Glomerular endothelial cell (primary cell): Measurements from ENCODE around the gene NPAT. TPM values are rescaled to one million over a fixed set of nuclear protein-coding genes. Genes with fewer than 3 reads are reported as not detected.
A peak's percentile ranks its signal among the peaks of the same experiment; 100 is the strongest.

Experiments used
- DNase-seq: peaks from one replicate; pipeline ENCODE4 v3.0.0-alpha.2; 2011; ENCODE audit warnings: low read depth, low spot score; ENCODE audit errors: extremely low read depth
- total RNA-seq: library from RNA; depleted of rRNA; stranded (reverse); fragments of >200 nt; gene quantifications from 2 replicates; pipeline ENCODE4 v1.2.3, GENCODE V29; 2015

Gene NPAT
- total RNA-seq = 9.9 and 15.8 TPM in 2 replicates

GRCh38 chr11:108222574-108223347 is at the start of gene NPAT, which contains the start of gene ATM:
TSS of gene NPAT (minus strand) at chr11:108222638. CDS start at chr11:108222536, 102 bp downstream.
TSS of gene ATM (plus strand) at chr11:108223067. CDS start at chr11:108227625, 4,558 bp downstream.
- peak; percentile 92 for DNase-seq

- DNase-seq = no peak
These were observed 47.1 kb upstream of the NPAT start for GRCh38 chr11:108269583-108269982.

- no peak for DNase-seq
These were observed 30.7 kb upstream of the NPAT start for GRCh38 chr11:108253176-108253575.

DNA sequence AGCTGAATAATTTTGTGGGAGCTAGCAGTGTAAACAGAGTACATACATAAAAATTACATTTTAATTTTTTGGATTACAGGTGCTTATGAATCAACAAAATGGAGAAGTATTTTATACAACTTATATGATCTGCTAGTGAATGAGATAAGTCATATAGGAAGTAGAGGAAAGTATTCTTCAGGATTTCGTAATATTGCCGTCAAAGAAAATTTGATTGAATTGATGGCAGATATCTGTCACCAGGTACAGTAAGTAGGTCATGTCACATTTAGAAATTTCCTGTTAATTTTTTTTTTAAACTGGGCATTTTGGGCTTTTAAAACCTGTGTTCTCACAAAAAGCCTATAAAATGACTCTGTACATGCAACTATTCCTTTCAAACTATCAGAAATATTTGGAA is 24.4 kb upstream of the NPAT start:
- DNase-seq = no peak

GRCh38 chr11:108246308-108246707 is 23.9 kb upstream of the NPAT start:
- DNase-seq = no peak

DNA sequence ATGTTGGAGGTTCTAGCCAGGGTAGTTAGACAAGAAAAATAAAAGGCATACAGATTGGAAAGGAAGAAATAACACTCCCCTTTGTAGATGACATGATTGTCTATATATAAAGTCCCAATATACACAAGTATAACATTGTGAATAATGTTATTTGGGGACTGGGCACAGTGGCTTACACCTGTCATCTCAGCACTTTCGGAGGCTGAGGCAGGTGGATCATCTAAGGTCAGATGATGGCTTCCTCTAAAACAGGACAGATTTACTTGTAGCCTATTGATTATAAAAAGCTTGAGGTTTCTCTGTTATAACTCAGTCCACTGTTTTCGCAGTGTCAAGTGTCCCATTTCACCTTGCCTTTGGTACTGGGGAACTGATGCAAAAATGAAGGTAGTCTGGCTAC is 20.0 kb upstream of the NPAT start:
- DNase-seq = no peak

GRCh38 chr11:108241330-108242037 is 19.0 kb upstream of the NPAT start:
- no peak for DNase-seq

GRCh38 chr11:108239076-108239475 is 16.6 kb upstream of the NPAT start:
- no peak for DNase-seq

- DNase-seq = no peak
These were observed 14.6 kb upstream of the NPAT start for GRCh38 chr11:108237058-108237481.

DNA sequence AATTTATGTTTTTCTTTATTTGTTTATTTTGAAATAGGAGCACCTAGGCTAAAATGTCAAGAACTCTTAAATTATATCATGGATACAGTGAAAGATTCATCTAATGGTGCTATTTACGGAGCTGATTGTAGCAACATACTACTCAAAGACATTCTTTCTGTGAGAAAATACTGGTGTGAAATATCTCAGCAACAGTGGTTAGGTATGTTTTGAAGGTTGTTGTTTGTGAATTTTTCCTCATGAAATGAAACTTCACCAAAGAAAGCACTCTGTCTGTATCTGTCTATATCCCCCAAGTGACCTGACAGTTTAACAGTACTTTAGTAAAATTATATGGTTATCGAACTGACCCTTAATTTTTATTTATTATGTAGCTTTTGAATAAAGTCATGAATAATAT is 13.2 kb upstream of the NPAT start:
- DNase-seq = no peak

DNA sequence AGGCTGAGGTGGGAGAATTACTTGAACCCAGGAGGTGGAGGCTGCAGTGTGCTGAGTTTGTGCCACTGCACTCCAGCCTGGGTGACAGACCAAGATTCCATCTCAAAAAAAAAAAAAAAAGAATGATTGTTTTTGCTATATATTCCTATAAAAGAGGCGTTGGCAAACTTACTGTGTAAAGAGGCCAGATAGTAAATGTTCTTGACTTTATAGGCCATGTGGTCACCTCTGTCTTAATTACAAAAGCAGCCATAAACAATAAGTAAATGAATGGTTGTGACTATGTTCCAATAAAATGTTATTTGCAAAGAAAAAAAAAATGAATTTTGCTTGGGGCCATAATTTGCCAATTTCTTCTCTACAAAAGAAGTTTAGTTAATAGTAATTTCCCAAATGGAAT is 12.8 kb upstream of the NPAT start:
- no peak for DNase-seq

DNA sequence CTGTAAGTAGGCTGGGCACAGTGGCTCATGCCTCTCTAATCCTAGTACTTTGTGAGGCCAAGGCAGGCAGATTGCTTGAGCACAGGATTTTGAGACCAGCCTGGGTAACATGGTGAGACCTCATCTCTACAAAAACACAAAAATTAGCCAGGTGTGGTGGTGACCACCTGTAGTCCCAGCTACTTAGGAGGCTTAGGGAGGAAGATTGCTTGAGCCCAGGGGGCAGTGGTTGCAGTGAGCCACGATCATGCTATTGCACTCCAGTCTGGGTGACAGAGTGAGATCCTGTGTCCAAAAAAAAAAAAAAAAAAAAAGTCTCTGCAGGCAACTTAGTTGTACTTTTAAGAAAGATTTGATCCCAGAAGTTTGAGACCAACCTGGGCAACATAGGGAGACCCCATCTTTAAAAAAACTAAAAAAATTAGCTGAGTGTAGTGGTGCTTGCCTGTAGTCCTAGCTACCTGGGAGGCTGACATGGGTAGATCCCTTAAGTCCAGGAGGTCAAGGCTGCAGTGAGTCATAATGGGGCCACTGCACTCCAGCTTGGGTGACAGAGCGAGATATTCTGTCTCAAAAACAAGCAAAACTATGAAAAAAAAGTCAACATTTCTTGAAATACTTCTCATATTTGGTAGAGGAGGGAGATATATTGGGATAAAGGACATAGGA is 11.0 kb upstream of the NPAT start:
- DNase-seq = no peak

DNA sequence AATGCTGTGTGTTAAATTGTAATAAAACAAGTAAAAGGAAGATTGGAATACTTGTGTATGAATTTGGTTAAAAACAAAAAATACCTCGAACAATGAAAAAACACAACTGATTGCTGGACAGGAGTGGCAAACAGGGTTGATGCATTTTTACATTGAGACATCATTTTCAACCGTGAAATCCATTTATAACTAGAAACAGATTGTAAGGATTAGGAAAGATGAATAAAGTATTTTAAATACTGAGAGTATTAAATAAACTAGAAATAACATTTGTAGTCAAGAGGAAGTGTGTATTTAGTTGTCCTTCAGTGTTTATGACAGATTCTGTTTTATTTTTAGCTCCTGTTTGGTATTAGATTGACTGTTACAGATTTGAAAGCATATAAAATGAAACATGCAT is 5.8 kb upstream of the NPAT start:
- no peak for DNase-seq

DNA sequence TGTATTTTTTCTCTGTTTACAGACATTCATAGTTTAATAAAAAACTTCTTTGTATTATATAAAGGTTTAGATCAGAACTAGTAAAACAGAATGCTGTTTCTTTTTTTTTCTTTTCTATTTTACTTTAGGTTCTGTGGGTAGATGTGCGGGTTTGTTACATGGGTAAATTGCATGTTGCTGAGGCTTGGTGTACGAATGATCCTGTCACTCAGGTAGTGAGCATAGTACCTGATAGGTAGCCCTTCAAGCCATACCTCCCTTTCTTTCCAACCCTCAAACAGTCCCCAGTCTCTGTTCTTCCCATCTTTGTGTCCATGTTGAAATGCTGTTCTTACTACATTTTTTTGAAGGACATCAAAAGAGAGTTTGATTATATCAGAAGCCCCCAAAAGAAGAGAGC is 3.6 kb upstream of the NPAT start:
- DNase-seq = no peak

DNA sequence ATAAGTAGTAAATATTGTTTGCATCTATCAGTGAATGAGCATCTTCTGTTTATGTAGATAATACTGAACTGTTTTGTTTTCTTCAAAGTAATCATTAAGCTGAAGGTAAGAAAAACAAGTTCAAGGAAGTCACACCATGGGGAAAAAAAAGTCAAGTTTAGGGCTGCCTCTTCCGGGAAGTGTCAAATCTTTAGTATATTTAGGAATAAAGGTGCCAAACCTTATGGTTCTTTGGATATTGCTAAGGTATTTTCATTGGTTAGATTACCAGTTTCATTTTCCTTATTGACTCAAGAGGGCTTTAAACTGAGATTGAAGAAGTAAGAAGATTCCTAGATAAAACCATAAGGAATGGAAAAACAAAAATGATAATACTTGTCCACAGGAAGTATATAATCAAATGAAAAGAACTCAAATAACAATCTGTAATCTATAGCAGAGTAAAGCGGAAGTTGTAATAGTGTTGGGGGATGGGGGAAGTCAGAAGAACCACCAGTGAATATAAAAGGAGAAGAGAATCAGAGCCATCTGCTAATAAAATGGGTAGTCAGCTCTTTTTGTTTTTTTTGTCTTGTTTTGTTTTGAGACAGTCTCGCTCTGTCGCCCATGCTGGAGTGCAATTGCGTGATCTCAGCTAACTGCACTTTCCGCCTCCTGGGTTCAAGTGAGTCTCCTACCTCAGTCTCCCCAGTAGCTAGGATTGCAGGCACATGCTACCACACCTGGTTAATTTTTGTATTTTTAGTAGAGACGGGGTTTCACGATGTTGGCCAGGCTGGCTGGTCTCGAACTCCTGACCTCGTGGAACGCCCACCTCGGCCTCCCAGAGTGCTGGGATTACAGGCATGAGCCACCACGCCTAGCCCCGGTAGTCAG is 2.7 kb upstream of the NPAT start:
- DNase-seq = no peak

GRCh38 chr11:108224366-108224765 is 1.9 kb upstream of the NPAT start:
- no peak for DNase-seq

GRCh38 chr11:108223348-108224149 is 1.1 kb upstream of the NPAT start:
- DNase-seq = no peak

DNA sequence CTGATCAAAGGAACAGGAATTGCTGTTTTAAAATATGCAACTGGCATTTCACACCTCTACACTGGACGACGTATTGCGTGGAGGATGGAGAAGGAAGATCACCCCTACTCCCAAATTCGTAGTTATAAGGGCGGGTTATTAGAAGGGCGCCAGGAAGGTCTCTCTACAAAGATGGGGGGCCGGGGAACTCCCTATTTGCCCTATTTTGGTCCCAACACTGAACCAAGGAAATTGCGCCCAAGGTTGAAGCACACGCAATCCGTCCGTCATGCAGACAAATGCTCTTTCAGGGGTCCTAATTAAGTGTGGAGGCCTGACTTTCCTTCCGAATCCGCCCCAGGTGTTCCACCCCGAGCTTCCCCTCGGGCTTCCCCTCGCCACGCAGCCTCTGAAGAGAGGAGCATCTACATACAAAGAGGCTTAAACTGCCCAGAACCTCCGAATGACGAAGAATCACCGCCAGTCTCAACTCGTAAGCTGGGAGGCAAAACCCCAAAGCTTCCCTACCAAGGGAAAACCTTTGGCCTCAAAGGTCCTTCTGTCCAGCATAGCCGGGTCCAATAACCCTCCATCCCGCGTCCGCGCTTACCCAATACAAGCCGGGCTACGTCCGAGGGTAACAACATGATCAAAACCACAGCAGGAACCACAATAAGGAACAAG is 396 bp downstream of the NPAT start:
- no peak for DNase-seq

GRCh38 chr11:108221371-108221770 is 1.1 kb downstream of the NPAT start:
- no peak for DNase-seq
